ENCODE results near the gene HFE.

- TF ChIP-seq CTCF (IDR thresholded peaks at IDR 0.05), result no peak
- TF ChIP-seq POLR2A (IDR thresholded peaks at IDR 0.05), result no peak
These were observed 16.0 kb downstream of the HFE start for GRCh38 chr6:26103141-26103769.
